ENCODE measurements around the gene NRCAM.

DNA sequence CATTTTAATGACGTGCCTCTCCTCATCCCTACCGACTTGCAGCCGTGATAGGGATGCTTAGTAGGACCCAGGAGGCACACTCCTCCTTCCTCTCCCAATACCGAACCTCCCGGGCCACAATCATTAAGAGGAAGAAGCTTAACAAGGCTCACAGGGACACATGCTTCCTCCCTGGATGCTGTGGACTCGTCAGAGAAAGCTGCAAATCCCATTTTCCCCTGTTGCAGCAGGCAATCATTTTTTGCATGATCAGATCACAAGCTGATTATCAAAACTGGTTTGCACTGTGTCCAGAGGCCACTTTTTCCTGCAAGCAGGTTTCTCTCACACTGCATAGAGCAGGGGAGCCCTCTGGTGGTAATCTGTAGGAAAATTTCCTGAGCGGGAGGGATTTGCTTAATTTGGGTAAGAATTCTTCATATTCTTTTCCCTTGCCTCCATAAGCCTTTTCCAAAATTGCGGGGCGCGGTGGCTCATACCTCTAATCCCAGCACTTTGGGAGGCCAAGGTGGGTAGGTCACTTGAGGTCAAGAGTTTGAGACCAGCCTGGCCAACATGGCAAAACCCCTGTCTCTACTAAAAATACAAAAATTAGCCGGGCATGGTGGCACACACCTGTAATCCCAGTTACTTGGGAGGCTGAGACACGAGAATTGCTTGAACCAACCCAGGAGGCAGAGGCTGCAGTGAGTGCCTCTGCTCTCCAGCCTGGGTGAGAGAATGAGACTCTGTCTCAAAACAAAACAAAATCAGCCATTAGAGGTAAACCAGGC, 310.0 kb downstream of the NRCAM start:
- TF ChIP-seq, protein P1, sequence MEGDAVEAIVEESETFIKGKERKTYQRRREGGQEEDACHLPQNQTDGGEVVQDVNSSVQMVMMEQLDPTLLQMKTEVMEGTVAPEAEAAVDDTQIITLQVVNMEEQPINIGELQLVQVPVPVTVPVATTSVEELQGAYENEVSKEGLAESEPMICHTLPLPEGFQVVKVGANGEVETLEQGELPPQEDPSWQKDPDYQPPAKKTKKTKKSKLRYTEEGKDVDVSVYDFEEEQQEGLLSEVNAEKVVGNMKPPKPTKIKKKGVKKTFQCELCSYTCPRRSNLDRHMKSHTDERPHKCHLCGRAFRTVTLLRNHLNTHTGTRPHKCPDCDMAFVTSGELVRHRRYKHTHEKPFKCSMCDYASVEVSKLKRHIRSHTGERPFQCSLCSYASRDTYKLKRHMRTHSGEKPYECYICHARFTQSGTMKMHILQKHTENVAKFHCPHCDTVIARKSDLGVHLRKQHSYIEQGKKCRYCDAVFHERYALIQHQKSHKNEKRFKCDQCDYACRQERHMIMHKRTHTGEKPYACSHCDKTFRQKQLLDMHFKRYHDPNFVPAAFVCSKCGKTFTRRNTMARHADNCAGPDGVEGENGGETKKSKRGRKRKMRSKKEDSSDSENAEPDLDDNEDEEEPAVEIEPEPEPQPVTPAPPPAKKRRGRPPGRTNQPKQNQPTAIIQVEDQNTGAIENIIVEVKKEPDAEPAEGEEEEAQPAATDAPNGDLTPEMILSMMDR (IDR thresholded peaks at IDR 0.05), result peak; percentile 54 to 90 (median 79)
- TF ChIP-seq POLR2A (IDR thresholded peaks at IDR 0.05), result no peak
- no peak for TF ChIP-seq POLR2AphosphoS5 (IDR thresholded peaks at IDR 0.05; ENCODE audit: insufficient read depth in 1 of 2, low read depth in 1 of 2)

Data from vagina (tissue), 2 donors.